AG20443 (cell line): ENCODE results near the gene PTGES.

Experiments used
- DNase-seq: peaks from one replicate; pipeline ENCODE4 v3.0.0; 2012; ENCODE audit warnings: low spot score, mixed read lengths

The PTGES gene

GRCh38 chr9:129719135-129719534, 33.7 kb downstream of the PTGES start:
- DNase-seq: no peak

- no peak for DNase-seq
Measured at GRCh38 chr9:129718647-129719046, 34.2 kb downstream of the PTGES start.

DNA sequence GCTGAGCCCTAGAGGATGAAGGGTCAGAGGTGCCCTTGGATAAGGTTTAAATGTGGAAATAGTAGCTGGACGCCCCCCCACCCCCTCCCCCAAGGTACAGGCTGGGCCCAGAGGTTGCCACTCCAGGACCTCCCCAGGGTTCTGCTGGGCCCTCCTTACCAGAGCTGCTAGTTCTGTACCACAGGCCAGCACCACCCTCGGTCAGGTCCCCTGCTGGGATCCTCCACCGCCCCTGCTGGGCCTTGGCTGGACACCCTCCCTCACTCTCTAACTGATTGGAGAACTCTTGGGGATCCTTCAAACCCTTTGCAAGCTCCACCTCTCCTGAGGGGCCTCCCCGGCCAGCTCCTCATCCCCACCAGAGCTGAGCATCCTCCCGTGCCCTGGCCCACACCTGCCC, 34.9 kb downstream of the PTGES start:
- DNase-seq: no peak

- DNase-seq: no peak
Measured at GRCh38 chr9:129716091-129716490, 36.8 kb downstream of the PTGES start.

DNA sequence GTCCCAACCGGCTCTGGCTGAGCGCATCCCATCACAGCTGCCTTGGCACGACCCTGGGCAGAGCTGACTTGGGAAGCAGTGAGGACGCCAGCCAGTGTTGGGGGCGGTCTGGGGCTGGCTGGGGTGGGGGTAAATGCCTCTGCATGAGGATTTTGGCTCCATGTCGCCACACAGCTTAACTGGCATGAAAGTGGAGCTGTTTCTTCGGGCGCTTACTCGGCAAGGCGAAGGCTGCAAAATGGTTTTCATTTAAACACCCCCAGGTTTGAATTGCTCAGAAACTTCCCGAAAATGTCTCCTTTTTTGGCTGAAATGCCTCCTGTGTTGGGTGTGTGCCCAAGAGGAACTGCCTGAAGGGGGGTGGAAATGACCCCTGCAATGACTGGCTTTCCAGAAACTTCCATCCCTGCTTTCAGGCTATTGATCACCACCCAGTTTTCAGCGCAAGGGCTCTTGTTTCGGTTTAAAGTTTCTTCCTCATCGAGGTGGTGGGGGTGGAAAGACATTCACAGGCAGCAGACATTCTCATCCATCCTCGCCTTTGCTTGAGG, 38.3 kb downstream of the PTGES start:
- DNase-seq: no peak

DNA sequence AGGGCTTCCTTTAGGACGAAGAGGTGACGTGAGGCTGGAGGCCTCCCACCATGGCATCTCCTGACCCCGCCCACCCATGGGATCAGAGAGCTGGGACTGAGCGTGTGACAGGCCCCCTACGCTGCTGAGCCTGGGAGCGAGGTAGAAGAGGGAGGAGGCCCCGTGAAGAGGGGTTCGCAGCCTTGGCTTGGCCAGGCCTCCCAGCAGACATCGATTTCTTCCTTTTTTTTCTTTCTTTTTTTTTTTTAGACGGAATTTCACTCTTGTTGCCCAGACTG, 39.5 kb downstream of the PTGES start:
- no peak for DNase-seq

DNA sequence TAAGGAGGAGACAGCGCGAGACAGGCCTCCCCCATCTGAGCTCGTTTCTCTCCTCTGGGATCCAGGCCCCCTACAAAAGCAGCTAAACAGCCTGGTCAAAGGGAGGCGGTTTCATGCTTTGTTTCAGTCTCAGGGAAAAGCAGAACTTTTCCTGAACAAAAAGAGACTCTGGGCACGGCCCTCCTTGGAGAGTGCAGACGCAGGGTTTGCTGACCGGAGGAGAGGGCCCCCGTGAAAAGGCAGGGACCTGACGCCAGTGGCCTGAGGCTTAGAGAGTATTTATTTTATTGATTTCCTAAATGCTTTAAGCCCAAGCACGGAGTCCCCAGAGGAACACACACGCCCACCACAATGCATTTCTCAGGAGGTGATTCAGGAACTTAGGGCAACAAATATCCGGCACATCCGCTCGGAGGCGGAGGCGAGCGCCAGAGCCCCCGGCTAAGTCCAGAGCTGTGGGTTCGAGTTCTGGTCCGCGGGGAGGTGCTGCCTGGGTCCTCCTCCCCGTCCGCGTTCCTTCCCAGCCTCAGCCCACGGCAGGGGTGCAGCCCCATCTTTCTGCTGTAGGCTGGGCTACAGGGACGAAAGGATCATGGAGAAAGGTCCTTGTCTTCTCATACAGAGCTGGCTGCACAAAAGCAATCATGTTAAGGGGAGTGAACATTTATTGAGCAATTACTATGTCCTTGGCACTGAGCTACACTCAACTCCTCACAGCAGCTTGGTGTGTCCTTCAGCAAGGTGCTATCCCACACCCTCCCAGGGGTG, 40.0 kb downstream of the PTGES start:
- peak; percentile 84 for DNase-seq

- no peak for DNase-seq
Measured at GRCh38 chr9:129710169-129710453, 42.7 kb downstream of the PTGES start.

DNA sequence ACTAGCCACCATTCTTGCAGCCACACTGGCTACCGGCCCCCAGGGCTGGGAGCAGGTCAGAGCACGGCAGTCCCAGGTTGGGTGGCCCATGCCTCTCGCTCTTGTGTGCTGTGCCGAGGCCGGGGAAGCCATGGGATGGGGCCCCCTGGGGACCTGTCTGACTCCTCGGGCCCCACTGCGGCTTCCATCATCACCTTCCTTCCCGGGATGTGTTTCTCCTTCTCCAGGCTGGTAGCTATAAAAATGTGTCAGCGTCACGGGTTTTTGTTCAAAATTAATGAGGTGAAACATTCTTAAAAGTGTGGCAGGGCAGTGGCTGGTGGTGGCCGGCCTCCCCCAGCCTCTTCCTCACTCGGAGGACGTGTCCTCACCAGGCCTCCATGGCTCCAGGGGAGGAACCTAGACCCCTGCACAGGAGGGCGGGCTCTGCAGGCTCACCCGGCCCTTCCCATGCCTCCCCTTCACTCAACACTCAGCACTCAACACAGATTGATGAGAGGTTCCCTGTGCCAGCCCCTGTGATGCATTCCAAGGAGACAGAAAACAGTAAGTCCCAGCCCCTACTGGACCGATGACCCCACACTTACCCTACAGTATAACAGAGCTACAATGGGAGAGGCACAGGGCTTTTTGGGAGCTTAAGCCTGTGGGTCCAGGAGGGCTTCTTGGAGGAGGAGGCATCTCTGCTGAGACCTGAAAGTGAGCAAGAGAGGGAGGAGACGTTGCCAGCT, 43.2 kb downstream of the PTGES start:
- DNase-seq: no peak

DNA sequence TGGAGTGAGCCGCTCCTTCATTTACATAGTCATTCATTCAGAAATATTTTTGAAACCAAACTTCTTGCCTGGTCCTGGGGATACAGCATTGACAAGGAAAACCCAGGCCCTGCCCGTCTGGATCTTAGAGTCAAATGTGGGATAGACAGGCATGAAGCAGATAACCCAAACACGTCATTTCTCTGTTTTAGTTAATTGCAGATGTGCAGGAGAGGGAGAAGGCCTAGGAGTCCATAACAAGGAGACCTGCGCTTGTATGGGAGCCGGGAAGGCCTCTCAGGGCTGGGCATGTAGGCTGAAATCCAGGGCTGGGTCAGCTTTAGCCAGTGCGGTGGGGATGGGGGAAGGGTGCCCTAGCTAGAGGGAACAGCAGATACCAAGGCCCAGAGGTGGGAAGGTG, 44.0 kb downstream of the PTGES start:
- peak; percentile 40 for DNase-seq

- no peak for DNase-seq
Measured at GRCh38 chr9:129704807-129705206, 48.0 kb downstream of the PTGES start.

DNA sequence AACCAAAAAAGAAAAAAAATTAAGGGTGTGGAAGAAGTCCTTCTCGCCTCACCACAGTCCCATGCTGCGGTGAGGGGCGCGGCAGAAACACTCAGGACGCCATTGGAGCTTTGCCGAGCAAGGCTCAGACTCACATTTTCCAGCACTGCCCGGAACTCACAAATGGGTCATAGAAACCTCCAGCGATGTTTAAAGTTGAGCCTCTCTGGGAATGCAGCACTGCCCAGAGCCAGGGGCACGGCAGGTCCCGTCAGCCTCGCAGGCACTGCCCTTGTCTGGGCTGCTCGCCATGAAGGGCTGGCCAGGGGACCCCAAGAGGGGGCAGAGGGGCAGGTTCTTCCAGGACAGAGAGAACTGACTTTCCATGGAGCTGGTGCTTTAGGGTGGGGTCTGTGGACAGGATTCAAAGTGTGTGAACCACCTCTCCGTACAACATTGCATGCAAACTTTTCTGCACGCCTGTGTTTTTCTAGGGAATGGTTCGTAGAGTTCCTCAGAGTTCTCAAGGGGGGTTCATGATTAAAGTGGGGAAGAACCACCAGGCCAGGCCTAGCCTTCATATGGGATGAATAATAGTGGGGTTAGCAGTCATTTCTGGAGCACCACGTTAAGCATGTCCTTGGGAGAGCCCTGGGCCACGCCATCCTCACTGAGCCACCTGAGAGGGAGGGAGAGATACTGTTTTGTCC, 49.0 kb downstream of the PTGES start:
- peak; percentile 85 for DNase-seq

GRCh38 chr9:129702589-129703520, 50.0 kb downstream of the PTGES start:
- DNase-seq: peak; percentile 88

DNA sequence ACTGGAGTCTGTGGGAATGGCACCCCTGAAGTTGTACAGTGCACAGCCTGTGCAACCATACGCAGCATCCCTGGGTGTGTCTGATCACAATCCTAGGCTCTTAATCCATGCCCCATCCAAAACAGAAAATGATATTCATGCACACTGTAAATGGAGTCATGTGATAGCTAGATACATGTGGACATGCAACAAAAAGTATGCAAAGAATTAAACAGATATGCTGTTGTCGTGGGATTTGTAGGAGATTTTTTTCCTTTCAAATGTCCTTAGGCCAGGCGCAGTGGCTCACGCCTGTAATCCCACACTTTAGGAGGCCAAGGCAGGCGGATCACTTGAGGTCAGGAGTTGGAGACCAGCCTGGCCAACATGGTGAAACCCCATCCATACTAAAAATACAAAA, 51.3 kb downstream of the PTGES start:
- no peak for DNase-seq

DNA sequence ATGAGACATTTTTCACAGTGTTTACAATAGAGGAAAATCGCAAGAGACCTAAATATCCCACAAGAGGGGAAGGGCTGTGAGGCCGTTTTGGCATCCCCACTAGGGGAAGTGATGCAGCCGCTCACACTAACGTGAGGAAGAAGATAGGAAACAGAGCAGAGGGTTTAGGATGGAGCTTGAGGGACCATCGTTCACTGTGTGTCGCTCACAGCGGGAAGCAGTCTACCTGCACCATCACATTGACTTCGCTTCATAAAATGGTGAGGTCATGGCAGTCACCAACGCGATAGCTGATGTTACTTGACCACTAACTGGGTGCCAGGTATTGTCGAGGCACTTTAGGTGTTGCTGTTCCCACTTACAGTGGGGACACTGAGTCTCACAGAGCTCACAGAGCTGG, 51.8 kb downstream of the PTGES start:
- DNase-seq: no peak

DNA sequence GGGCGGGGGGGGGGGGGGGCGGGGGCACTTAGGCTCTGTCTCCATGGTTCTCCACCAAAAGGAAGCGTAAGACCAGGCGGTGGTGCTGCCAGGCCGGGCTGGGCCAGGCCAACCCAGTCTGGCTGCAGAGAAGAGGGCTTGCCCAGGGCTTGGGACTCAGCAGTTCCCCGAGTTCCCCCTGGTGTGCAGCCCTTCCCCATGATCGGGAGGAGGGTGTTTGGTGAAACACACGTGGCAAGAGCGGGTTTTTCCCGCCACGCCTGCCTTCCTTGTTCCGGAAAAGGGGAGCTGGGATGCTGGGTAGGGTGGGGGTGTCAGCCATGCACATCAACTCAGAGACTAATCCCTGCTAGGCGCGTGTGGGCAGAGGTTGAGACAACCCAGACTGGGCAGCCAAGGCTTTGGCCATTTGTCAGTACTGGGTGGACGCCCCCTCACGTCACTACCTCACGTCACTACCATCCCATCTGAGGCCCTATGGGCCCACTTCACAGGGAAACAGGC, 54.5 kb downstream of the PTGES start:
- DNase-seq: peak; percentile 82

DNA sequence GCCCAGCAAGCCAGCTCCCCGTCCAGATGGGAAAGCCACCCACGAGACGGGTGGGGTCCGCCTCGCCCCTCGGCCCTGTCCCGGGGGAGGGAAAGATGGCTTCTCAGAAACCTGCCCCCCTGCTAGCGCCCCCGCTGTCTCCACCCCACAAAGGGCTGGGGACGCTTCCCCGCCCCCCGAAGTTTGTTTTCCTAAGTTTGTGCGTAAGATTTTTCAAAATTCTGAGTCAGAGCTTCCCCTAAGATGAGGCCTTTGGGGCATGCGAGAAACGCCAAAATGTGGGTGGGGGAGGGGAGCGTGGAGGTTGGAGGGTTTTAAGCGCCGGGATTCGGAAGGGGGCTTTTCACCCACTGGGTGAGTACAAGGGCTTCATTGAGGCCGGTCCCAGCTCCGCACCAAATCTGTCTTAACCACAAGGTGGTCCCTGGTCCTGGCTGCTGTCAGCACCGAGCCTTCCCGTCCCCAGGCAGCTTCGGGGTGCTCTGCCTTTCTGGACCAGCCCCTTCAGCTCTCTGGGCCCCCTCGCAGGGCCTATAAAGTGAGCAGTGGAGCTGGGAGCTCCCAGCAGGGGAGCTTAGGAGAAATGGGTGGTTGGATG, 55.1 kb downstream of the PTGES start:
- peak; percentile 85 for DNase-seq

DNA sequence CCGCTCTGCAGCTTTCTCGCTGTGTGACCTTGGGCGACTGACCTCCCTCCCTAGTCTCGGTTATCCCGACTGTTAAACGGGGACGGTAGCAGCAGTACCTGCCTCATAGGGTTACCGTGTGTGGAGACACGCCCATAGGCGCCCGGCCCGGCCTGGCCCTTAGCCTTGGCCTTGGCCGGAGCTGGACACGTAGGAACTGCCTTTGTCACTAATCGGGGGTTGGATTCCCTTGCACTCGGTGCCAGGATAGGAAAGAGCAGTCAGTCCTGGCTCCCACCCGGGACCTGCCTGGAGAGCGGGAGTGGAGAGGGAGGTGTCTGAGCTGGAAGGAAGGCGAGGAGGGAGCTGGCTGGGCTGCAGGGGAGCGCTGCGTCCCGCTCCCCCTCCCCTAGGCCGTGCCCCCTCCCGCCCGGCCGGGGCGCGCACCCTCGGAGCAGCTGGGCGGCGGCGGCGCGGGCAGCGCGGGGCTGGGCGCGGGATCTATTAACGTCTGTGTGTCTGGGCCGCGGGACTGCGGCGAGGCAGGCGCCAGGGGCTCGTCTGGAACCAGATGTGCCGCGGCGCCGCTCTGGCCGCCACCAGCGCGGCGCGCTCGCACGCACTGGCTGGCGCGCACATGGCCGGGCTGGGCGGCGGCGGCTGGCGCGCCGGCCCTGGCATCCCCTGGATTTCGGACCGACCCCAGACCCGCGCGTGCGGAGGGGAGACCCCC, 55.7 kb downstream of the PTGES start:
- DNase-seq: peak; percentile 93

DNA sequence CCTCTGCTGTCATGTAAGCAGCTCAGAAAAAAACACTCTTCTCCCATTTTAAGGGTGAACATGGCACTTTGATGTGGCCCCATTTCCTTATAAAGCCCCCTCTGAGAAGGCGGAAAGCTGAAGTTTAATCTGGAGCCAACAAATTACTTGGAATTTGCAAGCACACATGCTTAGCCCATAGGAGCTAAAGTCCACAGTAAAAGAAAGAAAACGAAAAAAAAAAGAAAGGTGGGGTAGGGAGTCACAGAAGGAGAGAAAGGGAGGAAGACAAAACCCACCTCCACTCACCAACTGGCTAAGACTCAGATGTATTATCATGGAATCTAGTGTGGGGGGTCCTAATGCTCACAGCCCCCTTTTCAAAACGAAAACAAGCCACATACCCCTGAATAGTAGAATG, 57.0 kb downstream of the PTGES start:
- no peak for DNase-seq

DNA sequence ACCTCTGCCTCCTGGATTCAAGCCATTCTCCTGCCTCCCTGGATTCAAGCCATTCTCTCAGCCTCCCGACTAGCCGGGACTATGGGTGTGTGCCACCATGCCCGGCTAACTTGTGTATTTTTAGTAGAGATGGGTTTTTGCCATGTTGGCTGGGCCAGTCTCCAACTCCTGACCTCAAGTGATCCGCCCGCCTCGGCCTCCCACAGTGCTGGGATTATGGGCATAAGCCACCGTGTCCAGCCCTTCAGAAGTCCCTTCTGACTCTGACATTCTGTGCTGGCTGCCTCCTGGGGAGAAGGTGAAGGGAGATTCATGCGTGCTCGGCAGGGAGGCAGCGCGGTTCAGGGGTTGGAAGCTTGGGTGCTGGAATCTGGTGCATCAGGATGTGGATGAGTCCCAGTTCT, 58.6 kb downstream of the PTGES start:
- DNase-seq: no peak

DNA sequence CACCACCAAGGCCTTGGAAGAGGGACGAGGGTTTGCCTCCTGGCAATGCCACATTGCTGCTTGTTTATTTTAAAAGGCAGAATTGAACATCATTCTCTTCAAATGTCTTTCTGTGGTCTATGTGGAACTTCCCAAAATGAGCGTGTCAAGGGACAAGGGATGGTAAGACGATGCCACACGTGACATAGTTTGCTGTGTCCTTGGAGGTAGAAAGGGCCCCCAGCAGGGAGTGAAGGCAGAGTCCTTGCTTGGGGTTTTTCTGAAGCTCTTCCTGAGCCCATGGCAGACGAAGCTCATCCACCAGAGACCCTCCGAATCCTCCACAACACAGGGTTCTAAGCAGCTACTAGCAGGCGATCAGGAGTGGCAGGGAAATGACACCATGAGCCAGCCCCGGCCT, 59.1 kb downstream of the PTGES start:
- DNase-seq: no peak
